SK-N-SH treated with all-trans-retinoic acid at 6 μM for 48 hours (cell line): ENCODE measurements around the gene TNK1.
A peak's percentile ranks its signal among the peaks of the same experiment; 100 is the strongest.

Experiments used
- ATAC-seq: fragments of 200-7000 bp; cut with Tn5 transposase; 3 replicates; pipeline ENCODE4 v1.9.1; 2020; ENCODE audit warnings: mild to moderate bottlenecking, moderate library complexity
- ARNTL ChIP-seq: fragments of 450-650 bp; formaldehyde crosslinking; IDR thresholded peaks from 2 replicates; pipeline ENCODE4 v1.5.0; 2020; ENCODE audit warnings: low read depth, mild to moderate bottlenecking, moderate library complexity, borderline replicate concordance
- BACH2 ChIP-seq: fragments of 250-450 bp; sonication (Bioruptor Pico); IDR thresholded peaks from 2 replicates; pipeline ENCODE4 v1.9.0; 2021; ENCODE audit warnings: mild to moderate bottlenecking, borderline replicate concordance
- CSDC2 ChIP-seq: fragments of 250-450 bp; sonication (Bioruptor Pico); IDR thresholded peaks from 2 replicates; pipeline ENCODE4 v1.5.0; 2020; ENCODE audit warnings: mild to moderate bottlenecking, moderate library complexity
- CSRNP3 ChIP-seq: fragments of 250-450 bp; sonication (Bioruptor Pico); IDR thresholded peaks from 2 replicates; pipeline ENCODE4 v1.5.1; 2021; ENCODE audit warnings: mild to moderate bottlenecking, moderate library complexity
- ESRRG ChIP-seq: fragments of 250-450 bp; sonication (Bioruptor Pico); IDR thresholded peaks from 2 replicates; pipeline ENCODE4 v1.6.1; 2021; ENCODE audit warnings: mild to moderate bottlenecking
- GLIS3 ChIP-seq: fragments of 250-450 bp; sonication (Bioruptor Pico); IDR thresholded peaks from 2 replicates; pipeline ENCODE4 v1.5.0; 2020; ENCODE audit warnings: mild to moderate bottlenecking, moderate library complexity
- ISL1 ChIP-seq: fragments of 250-450 bp; sonication (Bioruptor Pico); IDR thresholded peaks from 2 replicates; pipeline ENCODE4 v2.1.2; 2022; ENCODE audit warnings: mild to moderate bottlenecking, moderate library complexity
- OSR1 ChIP-seq: fragments of 250-450 bp; sonication (Bioruptor Pico); IDR thresholded peaks from 2 replicates; pipeline ENCODE4 v1.8.0; 2022; ENCODE audit warnings: moderate library complexity, mild to moderate bottlenecking, inconsistent platforms
- PATZ1 ChIP-seq: fragments of 250-450 bp; sonication (Bioruptor Pico); IDR thresholded peaks from 2 replicates; pipeline ENCODE4 v1.8.0; 2020; ENCODE audit warnings: mild to moderate bottlenecking, moderate library complexity, borderline replicate concordance
- POU6F1 ChIP-seq: fragments of 250-450 bp; sonication (Bioruptor Pico); IDR thresholded peaks from 2 replicates; pipeline ENCODE4 v1.8.0; 2021; ENCODE audit warnings: low read depth, mild to moderate bottlenecking, moderate library complexity, borderline replicate concordance
- PPARA ChIP-seq: fragments of 250-450 bp; sonication (Bioruptor Pico); IDR thresholded peaks from 2 replicates; pipeline ENCODE4 v1.5.0; 2020; ENCODE audit warnings: mild to moderate bottlenecking, borderline replicate concordance
- SNAI2 ChIP-seq: fragments of 250-450 bp; sonication (Bioruptor Pico); IDR thresholded peaks from 2 replicates; pipeline ENCODE4 v1.5.0; 2020; ENCODE audit warnings: mild to moderate bottlenecking, moderate library complexity
- TOX ChIP-seq: fragments of 250-450 bp; sonication (Bioruptor Pico); IDR thresholded peaks from 2 replicates; pipeline ENCODE4 v1.8.0; 2021; ENCODE audit warnings: mild to moderate bottlenecking, moderate library complexity, borderline replicate concordance
- TSHZ2 ChIP-seq: fragments of 250-450 bp; sonication (Bioruptor Pico); IDR thresholded peaks from 2 replicates; pipeline ENCODE4 v1.5.0; 2020; ENCODE audit warnings: mild to moderate bottlenecking, moderate library complexity
- ZC3H10 ChIP-seq: fragments of 250-450 bp; sonication (Bioruptor Pico); IDR thresholded peaks from 2 replicates; pipeline ENCODE4 v1.5.1; 2021; ENCODE audit warnings: mild to moderate bottlenecking, moderate library complexity
- ZFP3 ChIP-seq: fragments of 250-450 bp; sonication (Bioruptor Pico); IDR thresholded peaks from 2 replicates; pipeline ENCODE4 v1.5.0; 2020; ENCODE audit warnings: mild to moderate bottlenecking, moderate library complexity
- ZFP30 ChIP-seq: fragments of 450-650 bp; formaldehyde crosslinking; IDR thresholded peaks from 2 replicates; pipeline ENCODE4 v1.5.0; 2022; ENCODE audit warnings: mild to moderate bottlenecking, moderate library complexity
- ZNF565 ChIP-seq: fragments of 450-650 bp; formaldehyde crosslinking; conservative IDR thresholded peaks from 2 replicates; pipeline ENCODE4 v1.5.0; 2020; ENCODE audit warnings: low read depth, mild to moderate bottlenecking, moderate library complexity
- ZNF70 ChIP-seq: fragments of 450-650 bp; formaldehyde crosslinking; IDR thresholded peaks from 2 replicates; pipeline ENCODE4 v1.5.0; 2020; ENCODE audit warnings: mild to moderate bottlenecking, moderate library complexity
- ZNF8 ChIP-seq: fragments of 450-650 bp; formaldehyde crosslinking; IDR thresholded peaks from 2 replicates; pipeline ENCODE4 v1.5.0; 2020; ENCODE audit warnings: mild to moderate bottlenecking, moderate library complexity
- TF ChIP-seq, protein P1 (sequence below): fragments of 250-450 bp; sonication (Bioruptor Pico); IDR thresholded peaks from 2 replicates; pipeline ENCODE4 v1.5.1; 2020; ENCODE audit warnings: low read depth, mild to moderate bottlenecking, moderate library complexity

The TNK1 gene

DNA sequence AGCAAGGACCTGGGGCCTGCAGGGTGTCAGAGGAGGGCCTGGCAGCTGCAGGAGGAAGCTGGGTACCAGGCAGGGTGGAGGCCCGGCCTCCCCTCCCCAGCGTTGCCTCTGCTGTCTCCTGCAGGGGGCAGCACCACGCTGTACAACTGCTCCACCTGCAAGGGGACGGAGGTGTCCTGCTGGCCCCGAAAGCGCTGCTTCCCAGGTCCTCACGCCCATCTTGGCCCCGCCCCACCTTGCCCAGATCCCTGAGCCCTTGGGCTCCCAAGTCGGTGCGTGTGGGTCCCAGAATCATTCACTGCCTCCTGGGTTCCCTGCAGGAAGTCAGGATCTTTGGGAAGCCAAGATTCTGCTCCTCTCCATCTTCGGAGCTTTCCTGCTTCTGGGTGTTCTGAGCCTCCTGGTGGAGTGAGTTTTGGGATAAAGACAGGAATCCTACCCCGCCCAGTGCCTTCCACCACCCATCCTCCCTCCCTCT is 24.8 kb upstream of the TNK1 start:
- ATAC-seq: peak; percentile 60
- no peak for TF ChIP-seq SNAI2
- no peak for TF ChIP-seq ZFP30 (CRISPR knock-in tag)
- no peak for TF ChIP-seq ISL1
- TF ChIP-seq ESRRG (CRISPR knock-in tag): no peak
- TF ChIP-seq ZFP3 (CRISPR knock-in tag): no peak
- TF ChIP-seq OSR1 (CRISPR knock-in tag): no peak
- TF ChIP-seq ARNTL (CRISPR knock-in tag): no peak
- TF ChIP-seq CSRNP3 (CRISPR knock-in tag): no peak
- no peak for TF ChIP-seq ZNF70 (CRISPR knock-in tag)
- TF ChIP-seq POU6F1: no peak
- TF ChIP-seq ZC3H10 (CRISPR knock-in tag): no peak
- no peak for TF ChIP-seq GLIS3 (CRISPR knock-in tag)
- TF ChIP-seq, protein P1, sequence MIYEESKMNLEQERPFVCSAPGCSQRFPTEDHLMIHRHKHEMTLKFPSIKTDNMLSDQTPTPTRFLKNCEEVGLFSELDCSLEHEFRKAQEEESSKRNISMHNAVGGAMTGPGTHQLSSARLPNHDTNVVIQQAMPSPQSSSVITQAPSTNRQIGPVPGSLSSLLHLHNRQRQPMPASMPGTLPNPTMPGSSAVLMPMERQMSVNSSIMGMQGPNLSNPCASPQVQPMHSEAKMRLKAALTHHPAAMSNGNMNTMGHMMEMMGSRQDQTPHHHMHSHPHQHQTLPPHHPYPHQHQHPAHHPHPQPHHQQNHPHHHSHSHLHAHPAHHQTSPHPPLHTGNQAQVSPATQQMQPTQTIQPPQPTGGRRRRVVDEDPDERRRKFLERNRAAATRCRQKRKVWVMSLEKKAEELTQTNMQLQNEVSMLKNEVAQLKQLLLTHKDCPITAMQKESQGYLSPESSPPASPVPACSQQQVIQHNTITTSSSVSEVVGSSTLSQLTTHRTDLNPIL (CRISPR knock-in tag): no peak
- no peak for TF ChIP-seq TOX (CRISPR knock-in tag)
- TF ChIP-seq PATZ1: no peak
- no peak for TF ChIP-seq BACH2 (CRISPR knock-in tag)
- TF ChIP-seq ZNF565 (CRISPR knock-in tag): no peak

DNA sequence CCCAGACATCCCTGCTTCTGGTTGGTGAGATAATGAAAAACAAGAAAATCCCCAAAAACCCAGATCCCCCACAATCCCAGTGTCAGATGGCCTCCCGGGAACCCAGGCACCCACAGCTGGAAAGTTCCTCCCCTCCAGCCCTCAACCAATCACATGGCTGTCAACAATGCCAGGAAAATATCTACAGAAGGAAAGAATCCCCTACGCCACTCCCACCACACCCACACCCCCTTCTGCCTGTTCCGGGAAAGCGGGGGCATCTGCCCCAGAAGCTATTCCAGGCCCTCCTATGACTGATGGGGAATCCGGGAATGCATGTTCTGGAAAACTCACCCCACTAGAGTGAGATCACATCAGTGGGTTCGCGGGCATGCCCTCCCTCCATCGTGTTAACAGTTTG is 24.1 kb upstream of the TNK1 start:
- no peak for ATAC-seq
- TF ChIP-seq GLIS3 (CRISPR knock-in tag) (no peak), ARNTL (CRISPR knock-in tag) (no peak), TSHZ2 (CRISPR knock-in tag) (no peak), CSRNP3 (CRISPR knock-in tag) (no peak)
- TF ChIP-seq, all 23 proteins: peak for 0

- no peak for ATAC-seq
- no peak for TF ChIP-seq TOX (CRISPR knock-in tag)
- no peak for TF ChIP-seq BACH2 (CRISPR knock-in tag)
- TF ChIP-seq ZC3H10 (CRISPR knock-in tag): no peak
- TF ChIP-seq ZNF565 (CRISPR knock-in tag): no peak
- TF ChIP-seq CSDC2 (CRISPR knock-in tag): no peak
- no peak for TF ChIP-seq SNAI2
- TF ChIP-seq ZNF70 (CRISPR knock-in tag): no peak
- no peak for TF ChIP-seq PPARA (CRISPR knock-in tag)
- no peak for TF ChIP-seq CSRNP3 (CRISPR knock-in tag)
- TF ChIP-seq ZFP3 (CRISPR knock-in tag): no peak
- no peak for TF ChIP-seq ESRRG (CRISPR knock-in tag)
- TF ChIP-seq TSHZ2 (CRISPR knock-in tag): no peak
- TF ChIP-seq GLIS3 (CRISPR knock-in tag): no peak
- TF ChIP-seq ARNTL (CRISPR knock-in tag): no peak
- TF ChIP-seq ZNF8: no peak
Measured at GRCh38 chr17:7357381-7357780, 23.5 kb upstream of the TNK1 start.
